H1 (cell line): Measurements from ENCODE around the gene CIDEA. TPM values are rescaled to one million over a fixed set of nuclear protein-coding genes. Genes with fewer than 3 reads are reported as not detected.

Source experiments
- CHD7 ChIP-seq: fragments of 300-600 bp; sonication (generic); IDR thresholded peaks from 2 replicates; pipeline ENCODE4 v1.7.1; 2012; ENCODE audit warnings: low read length, moderate library complexity, mild to moderate bottlenecking, inconsistent platforms; ENCODE audit not compliant: insufficient replicate concordance
- polyA plus RNA-seq, 7 experiments: library from polyadenylated mRNA; depleted of rRNA in 3 of 7; stranded (reverse) in 5 of 7; unstranded in 2 of 7; fragments of >200 nt in 5 of 7; fragments of 200-250 nt in 2 of 7; gene quantifications; 1 replicate in 5 of 7; 2 replicates in 1 of 7; 4 replicates in 1 of 7; pipeline versions ENCODE4 v1.2.1 to v1.2.3, GENCODE V29; 2011 to 2013; ENCODE audit warnings: missing spikeins in 2 of 7, mixed read lengths in 2 of 7
- total RNA-seq: library from RNA; stranded (reverse); fragmentation: NEBNext Ultra II Directional; extraction: Animal tissue kit (Norgen Biotek cat#: 25700); gene quantifications from 2 replicates; pipeline ENCODE4 v1.2.1, GENCODE V29; 2021
- TF ChIP-seq, protein P1 (sequence below): IDR thresholded peaks from 2 replicates; pipeline ENCODE4 v1.6.1; 2011; ENCODE audit warnings: low read length, improper control_type of control experiment

Gene CIDEA
- total and polyA plus RNA-seq, 2 of the 8 experiments (the other 6 are each of a cell fraction or from before 2014, with no cell fraction given): not detected

GRCh38 chr18:12291161-12291560, 37.0 kb downstream of the CIDEA start (continued):
- TF ChIP-seq CHD7: no peak
- TF ChIP-seq, protein P1, sequence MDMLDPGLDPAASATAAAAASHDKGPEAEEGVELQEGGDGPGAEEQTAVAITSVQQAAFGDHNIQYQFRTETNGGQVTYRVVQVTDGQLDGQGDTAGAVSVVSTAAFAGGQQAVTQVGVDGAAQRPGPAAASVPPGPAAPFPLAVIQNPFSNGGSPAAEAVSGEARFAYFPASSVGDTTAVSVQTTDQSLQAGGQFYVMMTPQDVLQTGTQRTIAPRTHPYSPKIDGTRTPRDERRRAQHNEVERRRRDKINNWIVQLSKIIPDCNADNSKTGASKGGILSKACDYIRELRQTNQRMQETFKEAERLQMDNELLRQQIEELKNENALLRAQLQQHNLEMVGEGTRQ: no peak
